GM12878 (cell line): ENCODE measurements around the gene ZNF394. TPM values are rescaled to one million over a fixed set of nuclear protein-coding genes. Genes with fewer than 3 reads are reported as not detected.

Experiments used
- ATAC-seq: fragments of 200-7000 bp; cut with Tn5 transposase; 3 replicates; pipeline ENCODE4 v1.9.1; 2020; ENCODE audit warnings: mild to moderate bottlenecking, moderate library complexity
- BruUV-seq: library from RNA; stranded (reverse); fragments of 400-500 nt; replicated peaks from 2 replicates; lab custom pipeline; 2021; lab: Mats Ljungman, UMichigan
- CTCF ChIA-PET: fragments of 300-600 bp; sonication (Branson Sonifier 250); formaldehyde crosslinking; extraction: SDS; loops from one replicate; lab custom pipeline; 2021; ENCODE audit warnings: inconsistent platforms; lab: Yijun Ruan, JAX
- POLR2A ChIA-PET: fragments of 350-600 bp; formaldehyde crosslinking; extraction: SDS; loops from one replicate; lab custom pipeline; 2021; ENCODE audit warnings: inconsistent platforms; lab: Charles Lee
- RAD21 ChIA-PET: fragments of 300-600 bp; sonication (Branson Sonifier 250); formaldehyde crosslinking; loops from one replicate; lab custom pipeline; 2023; ENCODE audit warnings: antibody characterized with exemption; ENCODE audit not compliant: unreplicated experiment; lab: Charles Lee
- SMC1A ChIA-PET: fragments of 300-600 bp; sonication (Branson Sonifier 250); formaldehyde crosslinking; loops from one replicate; lab custom pipeline; 2023; ENCODE audit not compliant: unreplicated experiment, uncharacterized antibody; lab: Charles Lee
- DNase-seq: peaks from one replicate; pipeline ENCODE4 v3.0.0-alpha.2; 2011; ENCODE audit warnings: low read depth, low spot score
- FAIRE-seq: peaks from 3 replicates; lab custom pipeline; 2011; peaks lifted over from hg19 to GRCh38; lab: Jason Lieb, UNC
- H2AFZ ChIP-seq: 2 replicates; pipeline ENCODE4 v1.6.0; 2011; ENCODE audit warnings: low read depth, low read length, control low read depth; ENCODE audit not compliant: control insufficient read depth
- H3K27ac ChIP-seq: 2 replicates; pipeline ENCODE4 v1.5.1; 2011; ENCODE audit warnings: control low read depth; ENCODE audit not compliant: control insufficient read depth, insufficient read depth
- H3K27me3 ChIP-seq, 2 experiments: replicated peaks in 1 of 2; 2 replicates each; pipeline versions ENCODE4 v1.6.0 to v1.6.1; 2011; ENCODE audit warnings: low read length in 1 of 2; ENCODE audit not compliant: control insufficient read depth in 2 of 2, insufficient read depth in 2 of 2
- H3K36me3 ChIP-seq, 2 experiments: 2 replicates each; pipeline ENCODE4 v1.5.1; 2011; ENCODE audit warnings: low read length in 1 of 2; ENCODE audit not compliant: control insufficient read depth in 2 of 2, insufficient read depth in 2 of 2
- H3K4me1 ChIP-seq: 2 replicates; pipeline ENCODE4 v1.6.1; 2011; ENCODE audit warnings: mild to moderate bottlenecking, low read length, moderate library complexity, mixed read lengths; ENCODE audit not compliant: control insufficient read depth, insufficient read depth
- H3K4me2 ChIP-seq: 2 replicates; pipeline ENCODE4 v1.6.0; 2011; ENCODE audit warnings: control low read depth; ENCODE audit not compliant: control insufficient read depth, insufficient read depth
- H3K4me3 ChIP-seq: fragments of 200-600 bp; sonication (generic); 2 replicates; pipeline ENCODE4 v1.5.1; 2016
- H3K79me2 ChIP-seq: 2 replicates; pipeline ENCODE4 v1.6.0; 2011; ENCODE audit warnings: low read length; ENCODE audit not compliant: control insufficient read depth, insufficient read depth
- H3K9ac ChIP-seq: 2 replicates; pipeline ENCODE4 v1.8.0; 2011; ENCODE audit warnings: low read length, control low read depth, mixed read lengths; ENCODE audit not compliant: control insufficient read depth, insufficient read depth
- H3K9me3 ChIP-seq: replicated peaks from 3 replicates; pipeline ENCODE4 v1.5.1; 2011; ENCODE audit warnings: mild to moderate bottlenecking, low read length; ENCODE audit not compliant: control insufficient read depth, insufficient read depth
- H4K20me1 ChIP-seq: 2 replicates; pipeline ENCODE4 v1.6.0; 2011; ENCODE audit not compliant: control insufficient read depth, insufficient read depth
- BHLHE40 ChIP-seq, 2 experiments: fragments of 450-650 bp in 1 of 2; IDR thresholded peaks; 2 replicates each; pipeline ENCODE4 v1.6.1; 2011 to 2017; ENCODE audit warnings: low read depth in 2 of 2, borderline replicate concordance in 1 of 2, improper control_type of control experiment in 1 of 2, low read length in 1 of 2, mild to moderate bottlenecking in 1 of 2
- EED ChIP-seq: sonication (generic); IDR thresholded peaks from 2 replicates; pipeline ENCODE4 v1.6.1; 2016; ENCODE audit warnings: antibody characterized with exemption, low read depth
- IKZF2 ChIP-seq, 2 experiments: fragments of 450-650 bp; IDR thresholded peaks; 2 replicates each; pipeline ENCODE4 v1.6.1; 2017; ENCODE audit warnings: mild to moderate bottlenecking in 2 of 2, moderate library complexity in 2 of 2
- NR2F1 ChIP-seq: fragments of 450-650 bp; conservative IDR thresholded peaks from 2 replicates; pipeline ENCODE4 v1.6.1; 2017; ENCODE audit warnings: mild to moderate bottlenecking
- PAX5 ChIP-seq: IDR thresholded peaks from 2 replicates; pipeline ENCODE4 v1.6.1; 2011; ENCODE audit warnings: low read depth, low read length, borderline replicate concordance
- PML ChIP-seq: IDR thresholded peaks from 2 replicates; pipeline ENCODE4 v1.6.1; 2012; ENCODE audit warnings: low read length, inconsistent platforms
- POLR2A ChIP-seq: IDR thresholded peaks from 2 replicates; pipeline ENCODE4 v1.6.1; 2011; ENCODE audit warnings: low read depth, mild to moderate bottlenecking, low read length
- SMC3 ChIP-seq: IDR thresholded peaks from 2 replicates; pipeline ENCODE4 v1.6.1; 2011; ENCODE audit warnings: low read length, improper control_type of control experiment, borderline replicate concordance
- SPI1 ChIP-seq: IDR thresholded peaks from 2 replicates; pipeline ENCODE4 v1.6.1; 2011; ENCODE audit warnings: low read depth, mild to moderate bottlenecking, low read length, moderate library complexity, borderline replicate concordance; ENCODE audit not compliant: insufficient read depth
- STAT1 ChIP-seq: fragments of 450-650 bp; conservative IDR thresholded peaks from 2 replicates; pipeline ENCODE4 v1.6.1; 2014; ENCODE audit warnings: antibody characterized with exemption, mild to moderate bottlenecking
- TCF7 ChIP-seq: IDR thresholded peaks from 2 replicates; pipeline ENCODE4 v1.6.1; 2014; ENCODE audit warnings: antibody characterized with exemption, borderline replicate concordance
- YBX1 ChIP-seq: fragments of 450-650 bp; IDR thresholded peaks from 2 replicates; pipeline ENCODE4 v1.6.1; 2016; ENCODE audit warnings: antibody characterized with exemption
- WGBS: methylation state at CpG from one replicate; pipeline ENCODE4 v1.1.6; 2016; ENCODE audit warnings: low lambda C conversion rate; ENCODE audit not compliant: insufficient replicate concordance, insufficient coverage; ENCODE audit errors: missing lambda C conversion rate; 5-methylcytosine and 5-hydroxymethylcytosine counted together
- in situ Hi-C: fragments of 300-500 bp; cut with MboI; formaldehyde crosslinking; loops from 9 replicates; pipeline ENCODE4 v1.14.3; 2018; ENCODE audit warnings: mixed read lengths
- intact Hi-C: fragments of 100-400 bp; cut with micrococcal nuclease; formaldehyde crosslinking; loops from one replicate; pipeline ENCODE4 v1.14.2; 2022; ENCODE audit not compliant: unreplicated experiment
- polyA plus RNA-seq, 11 experiments: library from polyadenylated mRNA; depleted of rRNA in 4 of 11; unstranded in 6 of 11; stranded (reverse) in 5 of 11; fragments of >200 nt; fragmentation: Nextera tagmentation in 4 of 11; fragmentation: Illumina TruSeq in 1 of 11; extraction: Ambion mirVana in 4 of 11; extraction: Trizol in 1 of 11; gene quantifications; 1 replicate in 1 of 11; 2 replicates in 10 of 11; pipeline versions ENCODE4 v1.2.1 to v1.2.3, GENCODE V29; 2011 to 2016; ENCODE audit warnings: inconsistent platforms in 2 of 11, missing spikeins in 2 of 11, low read depth in 1 of 11
- total RNA-seq, 4 experiments: library from RNA; depleted of rRNA in 3 of 4; stranded (reverse); fragments of >200 nt in 3 of 4; fragmentation: Illumina TruSeq in 1 of 4; extraction: Trizol in 1 of 4; gene quantifications; 2 replicates each; pipeline versions ENCODE4 v1.2.1 to v1.2.3, GENCODE V29; 2013 to 2021
- TF ChIP-seq, protein P1 (sequence below), 3 experiments: IDR thresholded peaks in 2 of 3; conservative IDR thresholded peaks in 1 of 3; 2 replicates each; pipeline ENCODE4 v1.5.1; 2011; ENCODE audit warnings: low read depth in 3 of 3, low read length in 3 of 3, mild to moderate bottlenecking in 3 of 3, control low read depth in 2 of 3, moderate library complexity in 2 of 3, inconsistent platforms in 1 of 3, mixed read lengths in 1 of 3; ENCODE audit not compliant: control insufficient read depth in 2 of 3, insufficient read depth in 1 of 3; ENCODE audit errors: extremely low read depth in 1 of 3
- TF ChIP-seq, protein P2 (sequence below): IDR thresholded peaks from 2 replicates; pipeline ENCODE4 v1.6.1; 2012; ENCODE audit warnings: low read depth, low read length, improper control_type of control experiment

ZNF394 gene
- total and polyA plus RNA-seq, 10 of the 15 experiments (the other 5 are each of a cell fraction or from before 2014, with no cell fraction given) = 2.5 to 26.8 (median 22.7) TPM

- peaks cover 6 to 14% of the 10 kb centered on the region in 2 experiments; a peak in 3 of 4 replicates for H3K36me3 ChIP-seq
- H3K4me1 ChIP-seq = peaks cover 8% of the 10 kb centered on the region
- ATAC-seq = peak; percentile 67
- H2AFZ ChIP-seq = no peak overlapping the region
- no peak overlapping the region for H3K4me3 ChIP-seq
- H3K9ac ChIP-seq = no peak overlapping the region
- no peak overlapping the region for H3K27ac ChIP-seq
- in situ Hi-C loops (no loop called here), intact Hi-C loops (no loop called here)
- 42% methylated on average over 1 of the region's 1 CpG for WGBS
- H3K9me3 ChIP-seq = no peaks in the 10 kb centered on the region
- H4K20me1 ChIP-seq = no peaks in the 10 kb centered on the region
- H3K4me2 ChIP-seq = no peak overlapping the region
- no peak for DNase-seq
- RAD21 ChIA-PET = interaction anchor here (0.6 kb wide), 1 partner anchor 199 kb away, joined by 3 read pairs; no protein-coding TSS in a partner anchor
- SMC1A ChIA-PET = interaction anchor here (1.1 to 3.2 kb wide), 3 partner anchors 9 to 45 kb away, joined by 3 to 8 read pairs (median 3); partner anchors contain the start of genes ZKSCAN5 and ZNF655
- POLR2A ChIA-PET = no interaction called here
- no peaks in the 10 kb centered on the region for H3K27me3 ChIP-seq
- CTCF ChIA-PET = interaction anchor here (0.7 kb wide), 1 partner anchor 146 kb away, joined by 3 read pairs; no protein-coding TSS in a partner anchor
- BruUV-seq = TSS peak; percentile 47
- H3K79me2 ChIP-seq = no peaks in the 10 kb centered on the region
- no peak for FAIRE-seq
- TF ChIP-seq YBX1 = no peak
- TF ChIP-seq SPI1 = no peak
These were observed 14.0 kb upstream of the ZNF394 start for GRCh38 chr7:99514050-99514449.

GRCh38 chr7:99505324-99505662 is 5.2 kb upstream of the ZNF394 start:
- intact Hi-C loops = loop anchor here (2.0 kb wide), 2 partner anchors 48 to 66 kb away; partner anchors contain the start of genes CPSF4, FAM200A and PTCD1
- H3K27ac ChIP-seq = peak overlapping the region; percentile 83
- H2AFZ ChIP-seq = peak overlapping the region; percentile 99
- peak overlapping the region; percentile 91 for H3K4me3 ChIP-seq
- H3K36me3 ChIP-seq = no peaks in the 10 kb centered on the region
- no TSS peak for BruUV-seq
- POLR2A ChIA-PET = interaction anchor here (0.6 to 2.0 kb wide), 12 partner anchors 15 to 1370 kb away, joined by 3 to 18 read pairs (median 5); partner anchors contain the start of genes ARPC1A, BUD31, FAM200A and PDAP1
- peaks cover 28% of the 10 kb centered on the region for H3K79me2 ChIP-seq
- CTCF ChIA-PET = interaction anchor here (0.8 to 1.2 kb wide), 3 partner anchors 32 to 333 kb away, joined by 3 to 4 read pairs (median 3); no protein-coding TSS in a partner anchor
- 10% methylated on average over 11 of the region's 11 CpGs for WGBS
- H4K20me1 ChIP-seq = no peaks in the 10 kb centered on the region
- ATAC-seq = peak; percentile 30
- SMC1A ChIA-PET = interaction anchor here (0.8 to 2.4 kb wide), 5 partner anchors 9 to 60 kb away, joined by 3 to 8 read pairs (median 4); partner anchors contain the start of gene ATP5MF
- H3K9me3 ChIP-seq = no peaks in the 10 kb centered on the region
- no peak for DNase-seq
- peaks cover 5% of the 10 kb centered on the region for H3K4me1 ChIP-seq
- H3K27me3 ChIP-seq = no peaks in the 10 kb centered on the region
- in situ Hi-C loops = no loop called here
- peak overlapping the region; percentile 94 for H3K9ac ChIP-seq
- peak overlapping the region; percentile 98 for H3K4me2 ChIP-seq
- TF ChIP-seq EED (no peak), PML (0 out of 2 replicates have a peak, but pooled peaks have one; percentile 87), BHLHE40 (IDR thresholded peaks at IDR 0.05; ENCODE audit: borderline replicate concordance in 1 of 2, low read depth in 2 of 2, low read length in 1 of 2) (0 out of 4 replicates have a peak, but pooled peaks of 1 of the 2 experiments have one; percentile 5), IKZF2 (IDR thresholded peaks at IDR 0.05) (no peak; a peak in 1 of 4 replicates), TCF7 (no peak), POLR2A (no peak), NR2F1 (0 out of 2 replicates have a peak, but pooled peaks have one; percentile 48), SMC3 (no peak), STAT1 (no peak), PAX5 (peak; percentile 5; the same call in 1 of the 2 replicates)
- TF ChIP-seq, protein P1, sequence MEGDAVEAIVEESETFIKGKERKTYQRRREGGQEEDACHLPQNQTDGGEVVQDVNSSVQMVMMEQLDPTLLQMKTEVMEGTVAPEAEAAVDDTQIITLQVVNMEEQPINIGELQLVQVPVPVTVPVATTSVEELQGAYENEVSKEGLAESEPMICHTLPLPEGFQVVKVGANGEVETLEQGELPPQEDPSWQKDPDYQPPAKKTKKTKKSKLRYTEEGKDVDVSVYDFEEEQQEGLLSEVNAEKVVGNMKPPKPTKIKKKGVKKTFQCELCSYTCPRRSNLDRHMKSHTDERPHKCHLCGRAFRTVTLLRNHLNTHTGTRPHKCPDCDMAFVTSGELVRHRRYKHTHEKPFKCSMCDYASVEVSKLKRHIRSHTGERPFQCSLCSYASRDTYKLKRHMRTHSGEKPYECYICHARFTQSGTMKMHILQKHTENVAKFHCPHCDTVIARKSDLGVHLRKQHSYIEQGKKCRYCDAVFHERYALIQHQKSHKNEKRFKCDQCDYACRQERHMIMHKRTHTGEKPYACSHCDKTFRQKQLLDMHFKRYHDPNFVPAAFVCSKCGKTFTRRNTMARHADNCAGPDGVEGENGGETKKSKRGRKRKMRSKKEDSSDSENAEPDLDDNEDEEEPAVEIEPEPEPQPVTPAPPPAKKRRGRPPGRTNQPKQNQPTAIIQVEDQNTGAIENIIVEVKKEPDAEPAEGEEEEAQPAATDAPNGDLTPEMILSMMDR (IDR thresholded peaks at IDR 0.05 in 2 of 3, conservative IDR thresholded peaks at IDR 0.05 in 1 of 3; ENCODE audit: control insufficient read depth in 2 of 3, extremely low read depth in 1 of 3, insufficient read depth in 1 of 3, low read depth in 3 of 3, low read length in 3 of 3) = no peak
- TF ChIP-seq, protein P2, sequence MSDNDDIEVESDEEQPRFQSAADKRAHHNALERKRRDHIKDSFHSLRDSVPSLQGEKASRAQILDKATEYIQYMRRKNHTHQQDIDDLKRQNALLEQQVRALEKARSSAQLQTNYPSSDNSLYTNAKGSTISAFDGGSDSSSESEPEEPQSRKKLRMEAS = no peak
- RAD21 ChIA-PET = interaction anchor here (1.5 kb wide), 1 partner anchor 52 kb away, joined by 10 read pairs; the partner anchor contains the start of gene ZNF655
- no peak for FAIRE-seq
